Peyer's patch (tissue), 4 donors: ENCODE measurements around the gene CARNS1. TPM values are rescaled to one million over a fixed set of nuclear protein-coding genes. Genes with fewer than 3 reads are reported as not detected.

Experiments
- DNase-seq, 3 donors: peaks; one replicate each; pipeline ENCODE4 v3.0.0-alpha.2; 2017 to 2019
- H3K27ac ChIP-seq, 4 donors: fragments of 200-600 bp; sonication (generic); one replicate each; pipeline ENCODE4 v1.5.1; 2016 to 2019
- H3K27me3 ChIP-seq, 2 donors: fragments of 200-600 bp; sonication (generic); one replicate each; pipeline ENCODE4 v1.5.1; 2019
- H3K36me3 ChIP-seq, 3 donors: fragments of 200-600 bp; sonication (generic); one replicate each; pipeline ENCODE4 v1.5.1; 2016 to 2019
- H3K4me1 ChIP-seq, 4 donors: fragments of 200-600 bp; sonication (generic); one replicate each; pipeline ENCODE4 v1.5.1; 2016 to 2019
- H3K4me3 ChIP-seq, 4 donors: fragments of 200-600 bp; sonication (generic); 1 replicate in 3 of 4; 2 replicates in 1 of 4; pipeline ENCODE4 v1.5.1; 2016 to 2019; ENCODE audit warnings: mild to moderate bottlenecking in 1 of 4
- H3K9me3 ChIP-seq, 4 donors: fragments of 200-600 bp; sonication (generic); one replicate each; pipeline ENCODE4 v1.5.1; 2016 to 2019; ENCODE audit warnings: mild to moderate bottlenecking in 1 of 4
- POLR2A ChIP-seq, 2 donors: fragments of 450-650 bp; IDR thresholded peaks; one replicate each; pipeline ENCODE4 v1.5.1; 2017; ENCODE audit warnings: antibody characterized with exemption in 2 of 2, mild to moderate bottlenecking in 2 of 2, moderate library complexity in 2 of 2
- total RNA-seq, 4 donors: library from RNA; depleted of rRNA; stranded (reverse); fragments of >200 nt; gene quantifications; one replicate each; pipeline ENCODE4 v1.1.0, GENCODE V29; 2016
- TF ChIP-seq, protein P1 (sequence below), 6 experiments: fragments of 450-650 bp in 4 of 6; fragments of 200-600 bp in 2 of 6; sonication (generic) in 1 of 6; IDR thresholded peaks; one replicate each; pipeline ENCODE4 v1.5.1; 2017 to 2019; ENCODE audit warnings: antibody characterized with exemption in 6 of 6, mild to moderate bottlenecking in 3 of 6, moderate library complexity in 1 of 6

The CARNS1 gene, protein sequence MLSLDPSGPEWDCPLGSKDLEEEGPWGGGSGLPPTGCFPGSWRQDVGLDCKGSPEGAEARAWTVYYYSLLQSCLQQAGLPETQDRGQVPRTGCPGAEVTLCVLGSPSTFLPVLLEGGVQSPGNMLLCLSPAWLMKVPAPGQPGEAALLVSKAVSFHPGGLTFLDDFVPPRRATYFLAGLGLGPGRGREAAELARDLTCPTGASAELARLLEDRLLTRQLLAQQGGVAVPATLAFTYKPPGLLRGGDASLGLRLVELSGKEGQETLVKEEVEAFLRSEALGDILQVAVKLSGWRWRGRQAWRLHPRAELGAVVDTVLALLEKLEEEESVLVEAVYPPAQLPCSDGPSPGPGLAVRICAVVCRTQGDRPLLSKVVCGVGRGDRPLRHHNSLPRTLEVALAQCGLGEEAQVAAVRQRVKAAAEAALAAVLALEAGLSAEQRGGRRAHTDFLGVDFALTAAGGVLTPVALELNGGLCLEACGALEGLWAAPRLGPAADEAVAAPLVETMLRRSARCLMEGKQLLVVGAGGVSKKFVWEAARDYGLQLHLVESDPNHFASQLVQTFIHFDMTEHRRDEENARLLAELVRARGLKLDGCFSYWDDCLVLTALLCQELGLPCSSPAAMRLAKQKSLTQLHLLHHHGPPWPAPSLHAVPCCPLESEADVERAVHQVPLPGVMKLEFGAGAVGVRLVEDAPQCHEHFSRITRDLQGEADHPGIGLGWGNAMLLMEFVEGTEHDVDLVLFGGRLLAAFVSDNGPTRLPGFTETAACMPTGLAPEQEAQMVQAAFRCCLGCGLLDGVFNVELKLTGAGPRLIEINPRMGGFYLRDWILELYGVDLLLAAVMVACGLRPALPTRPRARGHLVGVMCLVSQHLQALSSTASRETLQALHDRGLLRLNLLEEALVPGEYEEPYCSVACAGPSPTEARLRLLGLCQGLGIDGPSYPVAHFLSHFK
- total RNA-seq: 1 to 10 TPM in 1 of 4 donors, under 1 TPM in 2, not detected in 1; 0.54 to 1.2 (median 0.83) TPM

DNA sequence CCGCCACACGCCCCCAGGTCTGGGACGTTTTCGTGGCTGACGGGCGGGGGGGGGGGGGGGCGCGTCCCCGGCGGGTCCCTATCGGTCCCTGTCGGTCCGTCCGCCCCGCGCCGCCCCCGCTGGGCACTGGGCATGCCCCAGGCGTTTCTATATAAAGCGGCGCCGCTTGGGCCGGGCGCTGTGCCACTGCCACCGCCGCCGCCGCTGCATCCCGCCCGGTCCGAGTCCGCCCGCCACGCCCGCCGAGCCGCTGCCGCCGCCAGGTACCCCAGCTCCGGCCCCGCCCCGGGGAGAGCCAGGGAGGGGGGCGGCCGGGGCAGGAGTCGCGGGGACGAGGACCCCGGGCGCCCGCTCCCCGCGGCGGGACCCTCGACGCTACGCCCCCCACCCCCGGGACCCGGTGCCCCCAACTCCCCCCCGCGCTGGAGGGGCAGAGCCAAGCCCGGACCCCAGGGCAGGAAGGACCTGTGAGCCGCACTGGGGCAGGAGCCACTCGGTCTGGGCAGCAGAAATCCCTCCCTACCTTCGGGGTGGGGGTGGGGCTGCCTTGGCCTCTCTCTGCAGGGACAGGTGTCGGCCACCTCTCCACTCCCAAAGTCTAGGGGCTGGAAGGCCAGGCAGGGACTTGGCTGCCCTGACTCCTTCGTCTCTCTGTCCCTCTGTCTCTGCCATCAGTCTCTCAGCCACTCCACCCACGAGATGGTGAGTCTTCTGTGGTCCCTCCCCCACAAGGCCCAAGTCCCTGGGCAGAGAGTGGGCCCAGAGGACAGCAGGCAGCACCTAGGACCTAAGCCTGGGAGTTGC is at the start of gene CARNS1:
Gene CARNS1, plus strand, starts transcription at position 178 of the 804 bp plus-strand sequence. Its CDS starts 522 bp downstream, at position 700.
- H3K36me3 ChIP-seq: no peaks in the 10 kb centered on the region
- peak within 1 kb of the TSS; percentile 31 to 47 (median 38) for H3K4me3 ChIP-seq
- DNase-seq: no peak
- H3K27me3 ChIP-seq: peaks cover 0 to 8% of the 10 kb centered on the region in 2 donors
- peak within 1 kb of the TSS in 2 of 4 donors; percentile 3 to 98 for H3K27ac ChIP-seq
- peaks cover 0 to 64% (median 32%) of the 10 kb centered on the region in 4 donors for H3K4me1 ChIP-seq
- no peaks in the 10 kb centered on the region for H3K9me3 ChIP-seq
- TF ChIP-seq, protein P1, sequence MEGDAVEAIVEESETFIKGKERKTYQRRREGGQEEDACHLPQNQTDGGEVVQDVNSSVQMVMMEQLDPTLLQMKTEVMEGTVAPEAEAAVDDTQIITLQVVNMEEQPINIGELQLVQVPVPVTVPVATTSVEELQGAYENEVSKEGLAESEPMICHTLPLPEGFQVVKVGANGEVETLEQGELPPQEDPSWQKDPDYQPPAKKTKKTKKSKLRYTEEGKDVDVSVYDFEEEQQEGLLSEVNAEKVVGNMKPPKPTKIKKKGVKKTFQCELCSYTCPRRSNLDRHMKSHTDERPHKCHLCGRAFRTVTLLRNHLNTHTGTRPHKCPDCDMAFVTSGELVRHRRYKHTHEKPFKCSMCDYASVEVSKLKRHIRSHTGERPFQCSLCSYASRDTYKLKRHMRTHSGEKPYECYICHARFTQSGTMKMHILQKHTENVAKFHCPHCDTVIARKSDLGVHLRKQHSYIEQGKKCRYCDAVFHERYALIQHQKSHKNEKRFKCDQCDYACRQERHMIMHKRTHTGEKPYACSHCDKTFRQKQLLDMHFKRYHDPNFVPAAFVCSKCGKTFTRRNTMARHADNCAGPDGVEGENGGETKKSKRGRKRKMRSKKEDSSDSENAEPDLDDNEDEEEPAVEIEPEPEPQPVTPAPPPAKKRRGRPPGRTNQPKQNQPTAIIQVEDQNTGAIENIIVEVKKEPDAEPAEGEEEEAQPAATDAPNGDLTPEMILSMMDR (IDR thresholded peaks at IDR 0.05): no peak
- no peak for TF ChIP-seq POLR2A (IDR thresholded peaks at IDR 0.05)

DNA sequence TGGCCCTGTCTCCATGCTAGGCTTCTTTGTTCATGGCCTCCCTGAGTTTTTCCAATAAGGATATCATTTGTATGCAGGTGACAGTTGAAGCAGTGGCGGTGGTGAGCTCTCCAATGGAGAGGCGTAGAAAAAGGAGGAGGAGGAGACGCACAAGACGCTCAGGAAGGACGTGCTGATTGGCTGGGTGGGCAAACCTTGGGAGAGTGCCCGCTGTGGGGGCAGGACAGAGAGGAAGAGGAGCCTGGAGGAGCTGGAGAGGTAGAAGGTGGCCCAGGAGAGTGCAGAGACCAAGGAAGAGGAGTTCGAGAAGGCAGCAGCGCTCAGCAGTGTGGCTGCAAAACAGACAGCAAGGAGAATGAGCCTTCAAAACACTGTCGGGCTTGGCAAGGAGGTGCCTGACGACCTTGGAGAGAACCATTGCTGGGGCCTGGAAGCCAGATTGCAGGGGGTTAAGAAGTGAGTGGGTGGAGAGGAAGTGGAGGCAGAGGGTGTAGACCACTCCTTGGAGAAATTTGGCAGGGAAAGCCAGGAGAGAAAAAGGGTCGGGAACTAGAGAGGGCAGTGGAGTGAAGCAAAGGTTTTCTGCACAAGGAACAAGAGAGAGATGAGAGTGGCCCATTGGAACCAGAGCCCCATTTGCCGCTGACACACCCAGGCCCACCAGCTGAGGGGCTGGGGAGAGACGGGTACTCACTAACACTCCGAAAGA is 49.6 kb upstream of the CARNS1 start:
- peak overlapping the region in 3 of 4 donors; percentile 46 to 80 (median 67) for H3K27ac ChIP-seq
- no peak overlapping the region for H3K4me3 ChIP-seq
- H3K9me3 ChIP-seq: no peaks in the 10 kb centered on the region
- no peaks in the 10 kb centered on the region for H3K27me3 ChIP-seq
- TF ChIP-seq, protein P1 (IDR thresholded peaks at IDR 0.05): no peak
- TF ChIP-seq POLR2A (IDR thresholded peaks at IDR 0.05): no peak
- H3K4me1 ChIP-seq: peaks cover 0 to 50% (median 14%) of the 10 kb centered on the region in 4 donors
- peaks cover 0 to 8% (median 0%) of the 10 kb centered on the region in 3 donors for H3K36me3 ChIP-seq
- DNase-seq: no peak

DNA sequence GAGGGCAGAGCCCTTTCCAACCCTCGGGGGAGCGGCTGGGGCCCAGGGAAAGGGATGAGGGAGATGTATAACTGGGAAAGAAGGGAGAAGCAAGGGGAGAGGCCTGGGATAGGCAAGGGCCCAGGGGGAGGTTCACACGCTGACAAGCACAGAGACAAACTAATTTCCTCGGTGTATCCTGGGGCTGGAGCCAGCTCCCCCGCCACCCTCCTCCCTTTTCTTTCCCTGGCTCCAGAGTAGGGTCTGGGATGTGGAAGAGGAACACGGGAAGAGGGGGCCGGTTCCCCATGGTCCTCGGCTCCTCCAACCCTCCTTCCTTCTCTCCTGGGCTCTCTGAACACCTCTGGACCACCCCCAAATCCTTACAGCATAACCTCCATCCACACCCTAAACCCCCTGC is 48.9 kb upstream of the CARNS1 start:
- Histone ChIP-seq H3K4me3 (no peak overlapping the region), H3K9me3 (no peaks in the 10 kb centered on the region), H3K27ac (peak overlapping the region; percentile 27 to 80 (median 53)), H3K27me3 (no peaks in the 10 kb centered on the region), H3K36me3 (peaks cover 0 to 8% (median 0%) of the 10 kb centered on the region in 3 donors), H3K4me1 (peaks cover 0 to 57% (median 20%) of the 10 kb centered on the region in 4 donors)
- DNase-seq: no peak
- TF ChIP-seq POLR2A (IDR thresholded peaks at IDR 0.05): no peak
- TF ChIP-seq, protein P1 (IDR thresholded peaks at IDR 0.05): no peak

DNA sequence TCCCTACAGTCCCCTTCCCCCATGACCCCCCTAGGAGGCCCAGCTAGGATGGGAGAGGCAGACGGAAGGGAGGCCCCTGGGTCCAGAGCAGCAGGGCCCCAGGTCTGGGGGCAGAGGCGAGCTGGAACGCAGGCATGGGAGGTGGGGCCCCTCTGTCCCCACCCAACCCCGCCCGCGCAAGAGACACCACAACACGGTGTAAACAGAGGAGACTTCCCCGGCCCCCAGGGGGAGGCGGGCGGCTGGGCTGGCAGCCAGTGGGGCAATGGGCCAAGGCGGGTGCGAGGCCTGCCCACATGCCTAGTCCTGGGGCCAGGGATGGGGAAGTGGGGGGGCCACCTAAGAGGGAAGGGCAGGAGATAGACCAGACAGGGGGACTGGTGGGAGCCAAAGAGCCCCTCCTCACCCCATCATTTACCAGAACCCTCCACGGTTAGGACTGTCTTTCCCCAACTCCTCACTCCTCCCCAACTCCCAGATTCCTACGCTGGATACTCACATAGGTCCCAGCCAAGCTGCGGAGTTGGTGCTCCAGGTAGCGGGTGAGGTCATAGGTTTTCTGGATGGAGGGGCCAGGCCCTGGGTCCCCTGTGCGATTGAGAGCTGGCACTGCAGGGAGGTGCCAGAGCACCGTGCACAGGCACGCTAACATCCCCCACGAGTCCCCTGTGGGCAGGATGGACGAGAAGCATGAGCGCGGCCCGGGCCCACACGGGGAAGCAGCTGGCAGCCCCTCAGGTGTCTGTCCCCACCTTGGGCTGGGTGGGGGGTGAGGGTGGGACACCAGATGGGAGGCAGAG is 48.3 kb upstream of the CARNS1 start:
- H3K36me3 ChIP-seq: peaks cover 0 to 8% (median 0%) of the 10 kb centered on the region in 3 donors
- no peaks in the 10 kb centered on the region for H3K9me3 ChIP-seq
- H3K27ac ChIP-seq: peak overlapping the region; percentile 27 to 80 (median 53)
- H3K4me3 ChIP-seq: no peak overlapping the region
- H3K27me3 ChIP-seq: no peaks in the 10 kb centered on the region
- no peak for DNase-seq
- H3K4me1 ChIP-seq: peaks cover 0 to 63% (median 22%) of the 10 kb centered on the region in 4 donors
- TF ChIP-seq POLR2A (IDR thresholded peaks at IDR 0.05): no peak
- TF ChIP-seq, protein P1 (IDR thresholded peaks at IDR 0.05): no peak
